H1 (cell line): ENCODE results near the gene PPIL6. TPM values are rescaled to one million over a fixed set of nuclear protein-coding genes. Genes with fewer than 3 reads are reported as not detected.

Experiments used
- ASH2L ChIP-seq: fragments of 200-600, 300-600 bp; sonication (generic); IDR thresholded peaks from one replicate; pipeline ENCODE4 v1.7.1; 2017; ENCODE audit warnings: low read length
- BCL11A ChIP-seq, 2 experiments: IDR thresholded peaks; one replicate each; pipeline ENCODE4 v1.6.1; 2011; ENCODE audit warnings: low read depth in 2 of 2, low read length in 2 of 2, mild to moderate bottlenecking in 2 of 2
- BRCA1 ChIP-seq: IDR thresholded peaks from 2 replicates; pipeline ENCODE4 v1.6.1; 2012; ENCODE audit warnings: low read depth, low read length, improper control_type of control experiment
- CBX5 ChIP-seq: fragments of 300-800, 300-1000 bp; sonication (generic); IDR thresholded peaks from 2 replicates; pipeline ENCODE4 v1.7.1; 2016; ENCODE audit warnings: antibody characterized with exemption, low read length, low read depth
- CEBPB ChIP-seq: IDR thresholded peaks from 2 replicates; pipeline ENCODE4 v1.6.1; 2012; ENCODE audit warnings: low read depth, low read length
- CTBP2 ChIP-seq: IDR thresholded peaks from 2 replicates; pipeline ENCODE4 v1.7.0; 2011; ENCODE audit warnings: borderline replicate concordance, mild to moderate bottlenecking, moderate library complexity, mixed read lengths, low read length; ENCODE audit not compliant: insufficient read depth, insufficient read length
- HDAC2 ChIP-seq, 2 experiments: fragments of 300-600 bp in 1 of 2; sonication (generic) in 1 of 2; IDR thresholded peaks; 2 replicates each; pipeline ENCODE4 v1.6.1; 2011 to 2012; ENCODE audit warnings: low read depth in 2 of 2, low read length in 2 of 2, mild to moderate bottlenecking in 2 of 2, moderate library complexity in 2 of 2, borderline replicate concordance in 1 of 2, inconsistent platforms in 1 of 2
- KDM1A ChIP-seq: fragments of 200-600, 300-600 bp; sonication (generic); IDR thresholded peaks from 2 replicates; pipeline ENCODE4 v1.7.1; 2016; ENCODE audit warnings: mild to moderate bottlenecking, low read length, borderline replicate concordance
- NRF1 ChIP-seq: IDR thresholded peaks from 2 replicates; pipeline ENCODE4 v1.6.1; 2011; ENCODE audit warnings: mild to moderate bottlenecking, low read depth, low read length, improper control_type of control experiment
- POLR2A ChIP-seq, 2 experiments: IDR thresholded peaks; 1 replicate in 1 of 2; 2 replicates in 1 of 2; pipeline ENCODE4 v1.6.1; 2011; ENCODE audit warnings: low read depth in 2 of 2, low read length in 2 of 2, mild to moderate bottlenecking in 2 of 2; ENCODE audit errors: control extremely low read depth in 1 of 2
- POU5F1 ChIP-seq: IDR thresholded peaks from 2 replicates; pipeline ENCODE4 v1.6.1; 2011; ENCODE audit warnings: low read depth, mild to moderate bottlenecking, low read length, moderate library complexity
- RAD21 ChIP-seq, 2 experiments: IDR thresholded peaks in 1 of 2; conservative IDR thresholded peaks in 1 of 2; 2 replicates each; pipeline ENCODE4 v1.6.1; 2011; ENCODE audit warnings: low read depth in 2 of 2, low read length in 2 of 2, improper control_type of control experiment in 1 of 2, inconsistent platforms in 1 of 2, mild to moderate bottlenecking in 1 of 2, moderate library complexity in 1 of 2
- RBBP5 ChIP-seq: IDR thresholded peaks from 2 replicates; pipeline ENCODE4 v1.7.1; 2012; ENCODE audit warnings: low read depth, mild to moderate bottlenecking, inconsistent platforms, low read length, moderate library complexity, borderline replicate concordance
- RNF2 ChIP-seq: fragments of 200-900, 300-1000 bp; sonication (generic); IDR thresholded peaks from 2 replicates; pipeline ENCODE4 v1.7.1; 2016; ENCODE audit warnings: borderline replicate concordance, low read depth, mild to moderate bottlenecking, antibody characterized with exemption, low read length; ENCODE audit not compliant: poor library complexity, severe bottlenecking; ENCODE audit errors: missing control alignments
- SAP30 ChIP-seq: fragments of 300-600 bp; sonication (generic); IDR thresholded peaks from 2 replicates; pipeline ENCODE4 v1.7.1; 2012; ENCODE audit warnings: low read length, moderate library complexity, mild to moderate bottlenecking, inconsistent platforms; ENCODE audit not compliant: insufficient read depth, insufficient replicate concordance
- SIRT6 ChIP-seq: IDR thresholded peaks from one replicate; pipeline ENCODE4 v1.7.1; 2012; ENCODE audit warnings: low read length, inconsistent platforms
- SP1 ChIP-seq: IDR thresholded peaks from 2 replicates; pipeline ENCODE4 v1.6.1; 2011; ENCODE audit warnings: low read depth, low read length
- SP2 ChIP-seq: IDR thresholded peaks from 2 replicates; pipeline ENCODE4 v1.6.1; 2012; ENCODE audit warnings: mild to moderate bottlenecking, low read length, inconsistent platforms
- SUZ12 ChIP-seq: fragments of 200-600 bp; sonication (generic); IDR thresholded peaks from 2 replicates; pipeline ENCODE4 v1.6.1; 2012; ENCODE audit warnings: mild to moderate bottlenecking, inconsistent platforms, low read length, moderate library complexity, mixed read lengths
- TAF7 ChIP-seq: optimal IDR thresholded peaks from 2 replicates; pipeline ENCODE3; 2011; ENCODE audit warnings: low read depth, mild to moderate bottlenecking, inconsistent platforms, low read length, moderate library complexity, borderline replicate concordance
- TBP ChIP-seq: IDR thresholded peaks from 2 replicates; pipeline ENCODE4 v1.6.1; 2011; ENCODE audit warnings: low read depth, low read length, improper control_type of control experiment
- TCF12 ChIP-seq: IDR thresholded peaks from 2 replicates; pipeline ENCODE4 v1.6.1; 2011; ENCODE audit warnings: low read depth, mild to moderate bottlenecking, low read length
- USF2 ChIP-seq: IDR thresholded peaks from 2 replicates; pipeline ENCODE4 v1.6.1; 2011; ENCODE audit warnings: low read length, improper control_type of control experiment
- ZNF274 ChIP-seq: IDR thresholded peaks from 2 replicates; pipeline ENCODE4 v1.7.0; 2012; ENCODE audit warnings: low read length, borderline replicate concordance; ENCODE audit errors: extremely low read depth
- polyA plus RNA-seq, 7 experiments: library from polyadenylated mRNA; depleted of rRNA in 3 of 7; stranded (reverse) in 5 of 7; unstranded in 2 of 7; fragments of >200 nt in 5 of 7; fragments of 200-250 nt in 2 of 7; gene quantifications; 1 replicate in 5 of 7; 2 replicates in 1 of 7; 4 replicates in 1 of 7; pipeline versions ENCODE4 v1.2.1 to v1.2.3, GENCODE V29; 2011 to 2013; ENCODE audit warnings: missing spikeins in 2 of 7, mixed read lengths in 2 of 7
- total RNA-seq: library from RNA; stranded (reverse); fragmentation: NEBNext Ultra II Directional; extraction: Animal tissue kit (Norgen Biotek cat#: 25700); gene quantifications from 2 replicates; pipeline ENCODE4 v1.2.1, GENCODE V29; 2021

Gene PPIL6
- total and polyA plus RNA-seq, 2 of the 8 experiments (the other 6 are each of a cell fraction or from before 2014, with no cell fraction given) = 0.42 to 1.3 TPM

GRCh38 chr6:109455437-109456110, 15.1 kb upstream of the PPIL6 start, which contains the start of gene MICAL1 (continued):
- no peak for TF ChIP-seq ASH2L
- TF ChIP-seq SP1 = no peak
- no peak for TF ChIP-seq SUZ12
- TF ChIP-seq TCF12 = no peak
- TF ChIP-seq HDAC2 (IDR thresholded peaks at IDR 0.05; ENCODE audit: borderline replicate concordance in 1 of 2, low read depth in 2 of 2, low read length in 2 of 2) = no peak; a peak in 1 of 4 replicates
- TF ChIP-seq RBBP5 = peak; percentile 53
- no peak for TF ChIP-seq CEBPB
- no peak for TF ChIP-seq RAD21 (IDR thresholded peaks at IDR 0.05 in 1 of 2, conservative IDR thresholded peaks at IDR 0.05 in 1 of 2; ENCODE audit: low read depth in 2 of 2, low read length in 2 of 2)
- no peak for TF ChIP-seq NRF1
- no peak for TF ChIP-seq CTBP2
- no peak for TF ChIP-seq CBX5
- TF ChIP-seq POU5F1 = no peak
- TF ChIP-seq POLR2A (IDR thresholded peaks at IDR 0.05; ENCODE audit: control extremely low read depth in 1 of 2, low read depth in 2 of 2, low read length in 2 of 2) = peak in 1 of 2 experiments; percentile 51; a peak in 1 of 3 replicates
- no peak for TF ChIP-seq TAF7
- no peak for TF ChIP-seq SIRT6
- TF ChIP-seq ZNF274 = no peak
- TF ChIP-seq KDM1A = no peak
- no peak for TF ChIP-seq USF2
- TF ChIP-seq RNF2 = no peak
- TF ChIP-seq SAP30 = no peak
- no peak for TF ChIP-seq BRCA1
- TF ChIP-seq TBP = no peak
- no peak for TF ChIP-seq SP2
- TF ChIP-seq BCL11A (IDR thresholded peaks at IDR 0.05; ENCODE audit: low read depth in 2 of 2, low read length in 2 of 2) = no peak
